Activated CD8-positive, alpha-beta memory T cell treated with anti-CD3 and anti-CD28 coated beads, Interleukin-2, amount 50 U/mL, for 48 hours (primary cell): ENCODE data around the gene FGF14.

Experiments
- DNase-seq: peaks from one replicate; pipeline ENCODE4 v3.0.0-alpha.2; 2020

FGF14 gene

DNA sequence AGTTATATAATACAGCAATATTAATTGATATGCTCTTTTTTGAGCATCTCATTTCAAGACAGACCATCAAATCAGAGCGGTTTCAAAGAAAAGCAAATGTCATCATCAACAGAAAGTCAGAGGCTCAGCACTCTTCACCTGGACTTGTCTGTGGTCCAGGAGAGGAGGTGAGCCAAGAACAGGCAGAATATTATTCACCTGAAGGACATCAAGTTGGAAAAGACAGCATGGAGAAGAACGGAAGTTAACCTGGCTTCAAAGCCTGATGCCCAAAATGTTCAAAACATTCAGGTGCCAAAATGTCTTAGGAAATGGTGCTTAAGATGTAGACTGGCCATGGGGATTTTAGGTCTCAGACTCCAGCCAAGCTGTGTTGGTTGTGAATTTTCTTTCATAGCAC is 40.7 kb downstream of the FGF14 start:
- DNase-seq, result no peak

DNA sequence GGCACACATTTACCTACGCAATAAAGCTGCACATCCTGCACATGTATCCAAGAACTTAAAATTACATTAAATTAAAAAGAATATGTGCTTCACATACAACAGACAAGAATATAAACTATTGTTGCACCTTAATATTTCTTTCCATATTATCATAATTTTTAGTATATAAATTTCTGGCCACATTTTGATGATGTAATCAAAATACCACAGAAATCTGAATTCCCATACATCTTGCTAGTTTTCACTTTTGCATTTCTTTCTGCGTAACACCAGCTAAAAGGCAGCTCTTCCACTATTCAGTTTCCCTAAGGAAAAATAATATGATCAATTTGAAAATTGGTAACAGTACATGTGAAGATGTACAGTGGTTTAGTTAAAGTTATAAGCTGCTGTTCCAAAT is 42.6 kb downstream of the FGF14 start:
- no peak for DNase-seq

DNA sequence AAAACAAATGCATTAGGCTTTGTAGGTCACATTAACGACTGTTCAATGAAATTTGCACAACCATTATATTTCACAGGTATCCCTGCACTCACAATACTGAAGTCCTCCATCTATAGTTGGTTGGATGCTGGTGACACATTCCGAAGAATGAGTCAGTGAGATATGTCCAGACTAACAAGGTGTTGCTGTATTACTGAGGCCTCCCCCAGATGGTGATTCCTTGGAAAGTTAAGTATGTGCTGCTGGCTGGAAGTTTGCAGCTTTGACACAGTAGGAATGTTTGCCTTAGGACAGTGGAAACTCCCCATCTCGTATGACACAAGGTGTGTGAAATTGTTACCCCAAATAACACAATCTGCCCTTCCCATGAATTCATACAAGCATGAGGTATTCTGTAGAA is 46.6 kb downstream of the FGF14 start:
- no peak for DNase-seq

DNA sequence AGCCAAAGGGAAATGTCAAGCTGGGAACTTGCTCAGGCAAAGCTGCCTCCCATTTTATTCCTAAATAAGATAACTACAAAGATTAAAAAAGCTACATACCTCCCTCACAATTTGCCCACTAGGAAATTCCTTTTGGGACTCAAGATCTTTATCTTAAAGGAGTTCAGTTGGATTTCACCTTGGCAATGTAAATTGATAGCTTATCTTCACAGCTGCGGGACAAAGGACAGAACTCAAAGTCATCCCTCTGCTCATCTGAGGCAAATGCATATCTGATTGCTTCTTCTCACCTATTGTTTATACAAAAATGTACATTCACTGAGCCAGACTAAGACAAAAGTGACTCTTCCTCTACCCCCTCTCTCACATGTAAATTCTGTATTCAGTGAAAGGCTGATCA is 47.8 kb downstream of the FGF14 start:
- DNase-seq, result no peak

DNA sequence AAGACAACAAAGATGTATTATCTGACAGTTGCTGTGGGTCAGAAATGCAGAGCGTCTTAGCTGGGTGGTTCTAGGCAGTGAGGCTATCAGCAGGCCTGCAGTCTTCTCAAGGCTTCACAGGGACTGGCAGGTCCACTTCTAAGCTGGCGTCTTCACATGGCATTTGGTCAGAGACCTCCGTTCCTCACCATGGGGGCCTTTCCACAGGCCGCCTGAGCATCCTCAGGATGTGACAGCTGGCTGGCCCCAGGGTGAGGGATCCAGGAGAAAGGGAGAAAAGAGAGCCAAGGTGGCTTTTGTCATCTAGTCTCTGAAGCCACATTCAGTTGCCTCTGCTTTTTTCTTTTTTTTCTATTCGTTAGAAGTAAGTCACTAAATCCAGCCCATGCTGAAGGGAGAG is 50.3 kb downstream of the FGF14 start:
- DNase-seq, result no peak

DNA sequence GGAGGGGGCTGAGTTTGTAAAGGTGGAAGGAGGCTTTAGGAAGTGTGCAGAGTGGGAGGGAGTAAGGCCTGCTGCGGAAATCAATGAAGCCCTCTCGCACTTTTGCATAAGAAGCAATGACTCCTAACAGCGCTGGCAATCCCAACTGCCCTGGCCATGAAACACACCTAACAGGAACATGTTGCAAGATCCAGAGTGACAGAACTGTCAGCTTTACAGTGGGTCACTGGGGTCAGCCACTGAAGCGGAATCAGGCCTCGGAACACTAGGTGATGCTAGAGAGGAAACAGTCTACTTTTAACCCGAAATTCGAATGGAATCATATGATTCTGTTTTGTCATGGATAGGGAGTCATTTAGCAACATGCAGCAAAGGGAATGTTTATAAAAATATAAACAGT is 54.4 kb downstream of the FGF14 start:
- no peak for DNase-seq

DNA sequence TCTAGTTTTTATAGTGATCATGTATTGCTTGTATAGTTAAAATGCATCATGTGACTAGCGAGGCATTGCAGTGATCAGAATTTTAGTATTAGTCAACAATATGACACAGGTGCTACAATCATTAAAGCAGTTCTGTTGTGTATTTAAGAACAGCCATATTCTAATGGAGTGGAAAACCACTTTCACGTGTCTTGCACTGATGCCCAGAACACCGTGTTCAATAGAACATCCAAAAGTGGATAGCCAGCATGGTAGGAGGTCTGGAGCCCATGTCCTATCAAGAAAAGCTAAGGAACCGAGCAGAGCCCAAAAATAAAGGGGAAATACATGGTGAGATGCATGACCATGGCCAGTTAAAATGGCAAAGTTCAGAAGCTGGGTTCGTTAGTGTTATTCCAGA is 55.1 kb downstream of the FGF14 start:
- no peak for DNase-seq

DNA sequence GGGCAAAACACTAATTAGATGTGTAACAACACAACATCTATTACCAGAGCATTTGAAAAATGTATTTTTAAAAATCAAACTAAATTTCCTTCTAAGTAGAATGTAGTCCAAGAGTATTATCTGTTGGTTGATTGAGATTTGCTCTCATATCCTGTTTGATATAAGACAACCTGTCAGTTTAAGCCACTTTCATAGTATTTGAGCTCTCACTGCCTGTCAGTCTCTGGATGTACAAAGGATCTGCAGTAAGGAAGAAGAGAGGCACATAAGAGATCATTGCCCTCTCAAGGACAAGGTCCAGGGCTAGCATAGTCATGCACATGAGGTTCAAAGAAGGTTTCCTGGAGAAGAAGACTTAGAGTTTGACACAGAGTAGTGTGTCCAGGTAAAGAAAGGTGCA is 57.4 kb downstream of the FGF14 start:
- DNase-seq, result no peak

DNA sequence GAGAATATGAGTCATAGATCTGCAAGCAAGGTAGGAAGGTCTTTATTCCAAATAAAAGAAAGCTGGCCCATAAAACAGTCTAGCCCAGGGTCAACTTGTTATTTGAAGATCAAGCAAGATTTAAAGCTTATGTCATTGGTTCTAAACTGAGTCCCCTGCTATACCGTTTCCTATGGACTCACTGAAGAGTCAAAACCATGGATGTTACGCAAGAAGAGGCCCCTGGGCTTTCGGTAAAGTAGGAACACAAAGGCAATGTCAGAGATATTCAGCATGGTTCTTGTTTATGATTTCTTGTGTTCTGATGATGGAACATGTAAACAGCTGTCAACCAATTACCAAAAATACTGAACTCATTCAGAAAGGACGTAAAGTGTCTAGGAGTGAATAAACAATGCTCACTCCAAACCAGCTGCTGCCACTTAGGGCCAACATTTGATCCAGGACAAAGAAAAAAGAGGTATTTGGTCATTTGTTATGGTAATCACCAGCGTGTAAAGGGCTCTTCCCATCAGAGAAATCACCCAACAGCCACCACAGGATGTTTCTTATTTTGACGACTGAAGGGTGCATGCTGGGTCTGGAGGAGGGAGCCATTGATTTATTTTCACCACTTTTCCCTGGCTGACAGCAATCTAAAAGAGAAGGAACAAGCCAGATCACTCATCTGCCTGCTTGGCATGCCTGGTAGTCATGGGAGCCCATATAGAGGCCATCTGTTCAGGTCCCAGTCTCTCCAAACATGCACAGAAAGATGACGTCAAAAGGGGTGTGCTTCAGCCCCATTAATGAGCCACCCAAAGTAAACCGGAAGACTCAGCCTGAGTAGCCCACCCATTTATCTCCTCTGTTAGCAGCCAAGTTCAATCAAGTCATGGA is 68.3 kb downstream of the FGF14 start:
- no peak for DNase-seq

DNA sequence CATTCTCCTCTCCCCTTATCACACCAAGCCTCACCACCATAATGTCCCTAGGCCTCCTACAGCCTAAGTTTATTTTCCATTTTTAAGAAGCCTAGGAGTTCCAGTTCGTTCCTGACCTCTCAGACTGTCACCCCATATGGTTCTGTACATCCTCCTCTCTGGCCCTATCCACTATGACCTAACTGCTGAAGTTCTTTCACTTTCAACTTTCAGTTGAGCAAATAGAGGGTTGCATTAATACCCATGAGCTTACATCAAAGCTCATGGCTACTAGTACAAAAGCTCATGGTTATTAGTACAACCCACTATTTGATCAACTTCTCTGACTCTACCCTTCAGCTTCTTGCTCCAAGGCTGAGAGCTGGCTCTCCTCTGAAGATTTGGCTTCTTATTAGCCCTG is 72.9 kb downstream of the FGF14 start:
- DNase-seq, result no peak

DNA sequence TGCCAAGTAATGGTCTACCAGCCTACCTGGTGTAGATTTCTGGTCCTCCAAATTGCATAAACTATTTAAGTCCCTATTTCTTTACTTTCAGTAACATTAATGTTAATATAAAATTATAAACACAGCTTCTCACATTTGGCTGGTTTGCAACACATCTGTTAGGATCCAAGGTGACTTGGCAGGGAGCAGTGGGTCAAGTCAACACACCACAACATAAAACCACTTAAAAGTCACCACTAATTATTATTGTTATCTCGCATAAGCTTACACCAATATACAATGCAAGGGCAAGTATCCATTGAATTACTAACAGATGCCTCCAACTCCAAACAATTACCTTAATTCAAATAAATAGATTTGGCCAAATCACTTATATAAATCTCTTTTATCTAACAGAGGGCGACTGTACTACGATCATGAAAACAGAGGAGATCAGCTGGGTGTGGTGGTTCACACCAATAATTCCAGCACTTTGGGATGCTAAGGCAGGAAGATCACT is 74.7 kb downstream of the FGF14 start:
- no peak for DNase-seq

DNA sequence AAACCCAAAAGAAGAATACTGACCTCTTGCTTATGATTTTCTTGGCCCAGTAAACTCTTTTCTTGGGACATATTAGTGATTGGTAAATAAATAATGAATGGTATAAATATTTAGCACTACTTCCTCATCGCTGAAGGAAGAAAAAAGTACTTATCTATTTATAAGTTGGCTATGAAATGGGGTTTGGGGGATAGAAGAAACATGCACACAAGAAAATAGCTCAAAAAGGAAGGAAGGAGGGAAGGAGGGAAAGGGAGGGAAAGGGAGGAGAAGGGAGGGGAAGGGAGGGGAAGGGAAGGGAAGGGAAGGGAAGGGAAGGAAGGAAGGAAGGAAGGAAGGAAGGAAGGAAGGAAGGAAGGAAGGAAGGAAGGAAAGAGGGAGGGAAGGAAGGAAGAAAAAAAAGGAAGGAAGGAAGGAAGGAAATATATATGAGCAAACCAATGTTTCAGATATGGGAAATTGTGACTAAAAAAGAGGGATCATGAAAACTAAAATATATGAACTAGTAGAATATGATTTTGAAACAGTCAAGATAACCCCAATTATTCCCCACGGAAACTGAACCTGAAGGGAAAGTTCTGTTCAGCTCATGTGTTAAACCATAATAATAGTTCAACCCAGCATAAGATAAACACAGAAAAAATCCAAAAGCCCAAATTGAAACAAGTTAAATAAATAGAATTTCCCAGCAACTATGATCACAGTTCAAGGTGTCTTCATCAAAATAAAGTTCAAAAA is 75.3 kb downstream of the FGF14 start:
- DNase-seq, result no peak

DNA sequence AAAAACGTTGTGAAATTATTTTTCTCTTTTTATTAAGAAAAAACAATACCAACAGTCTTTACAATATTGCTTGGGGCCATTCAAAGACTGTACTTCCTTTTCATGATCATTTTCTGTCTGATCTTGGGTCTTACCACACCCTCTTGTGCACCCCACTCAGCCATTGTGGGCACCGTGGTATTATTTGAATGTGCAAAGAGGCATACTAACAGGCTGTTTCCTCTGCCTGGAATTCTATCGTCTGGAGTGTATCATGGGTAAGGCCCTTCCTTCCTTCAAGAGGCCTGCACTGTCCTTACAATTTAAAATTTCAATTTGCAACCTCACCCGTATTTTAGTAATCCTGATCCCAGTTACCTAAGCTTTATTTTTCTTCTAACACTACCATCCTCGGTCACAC is 76.5 kb downstream of the FGF14 start:
- no peak for DNase-seq

DNA sequence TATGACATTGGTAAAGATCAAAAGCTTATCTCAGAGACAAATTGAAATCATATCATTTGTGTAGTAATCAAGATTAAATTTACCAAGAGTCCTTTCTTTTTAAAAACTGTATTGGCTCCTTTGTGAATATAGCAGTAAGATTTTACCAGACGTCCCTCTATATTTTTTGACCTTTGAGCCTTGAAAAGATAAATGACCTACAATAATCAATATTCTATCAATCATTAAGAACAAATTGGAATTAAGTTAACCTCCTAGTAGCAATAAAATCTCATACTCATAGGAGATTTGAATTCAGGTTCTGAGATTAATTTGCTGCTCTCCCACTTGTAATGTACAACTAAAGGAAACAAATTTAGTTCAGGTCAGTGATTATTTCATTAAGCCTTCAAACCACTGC is 78.3 kb downstream of the FGF14 start:
- no peak for DNase-seq

DNA sequence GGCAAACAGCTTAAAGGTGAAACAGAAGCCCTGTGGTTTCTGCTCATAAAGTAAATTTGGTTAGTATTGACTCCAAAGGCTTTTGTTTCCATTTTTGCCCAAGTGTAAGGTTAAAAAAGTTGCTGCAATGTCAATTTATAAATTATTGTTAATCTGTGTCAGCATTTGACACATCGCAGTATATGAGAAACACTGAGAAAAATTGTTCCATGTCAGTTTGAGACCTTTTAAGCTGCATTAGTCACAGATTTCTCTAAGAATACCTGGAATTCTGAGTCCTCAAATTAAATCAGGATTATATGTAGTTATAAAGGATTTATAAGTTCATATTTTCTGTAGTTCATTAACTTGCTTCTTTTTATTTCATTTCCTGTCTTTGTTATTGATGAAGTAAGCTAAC is 78.8 kb downstream of the FGF14 start:
- DNase-seq, result no peak

DNA sequence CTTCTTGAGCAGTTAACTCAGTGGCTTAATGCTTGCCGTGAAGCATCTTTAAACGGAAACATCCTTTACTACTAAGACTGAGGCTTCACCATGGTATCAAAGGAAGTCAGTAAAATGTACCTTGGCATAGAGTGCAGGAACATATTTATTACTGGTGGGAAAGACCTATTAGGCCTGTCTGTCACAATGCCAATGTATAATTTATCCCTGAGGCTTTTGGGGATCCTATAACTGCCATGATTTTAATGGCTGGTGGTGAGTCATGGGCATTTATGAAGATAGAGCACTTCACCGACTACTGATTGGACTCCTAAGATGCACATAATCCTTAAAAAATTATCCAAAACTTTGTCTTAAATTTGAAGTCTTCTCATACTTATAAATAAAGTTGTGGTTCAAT is 79.6 kb downstream of the FGF14 start:
- no peak for DNase-seq

DNA sequence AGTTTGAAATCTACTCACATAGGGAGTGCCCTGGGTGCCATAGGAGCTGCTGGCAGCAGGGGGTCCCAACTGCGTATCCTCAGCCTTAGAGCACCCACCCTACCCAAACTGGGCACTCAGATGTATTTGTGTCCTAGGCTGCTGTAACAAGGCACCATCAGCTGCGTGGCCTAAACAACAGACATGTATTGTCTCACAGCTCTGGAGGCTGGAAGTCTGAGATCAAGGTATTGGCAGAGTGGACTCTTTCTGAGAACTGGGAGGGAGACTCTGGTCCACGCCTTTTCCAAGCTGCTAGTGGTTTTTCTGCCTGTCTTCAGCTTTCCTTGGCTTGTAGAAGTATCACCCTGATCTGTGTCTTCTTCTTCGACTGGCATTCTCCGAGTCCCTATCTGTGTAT is 83.6 kb downstream of the FGF14 start:
- no peak for DNase-seq

DNA sequence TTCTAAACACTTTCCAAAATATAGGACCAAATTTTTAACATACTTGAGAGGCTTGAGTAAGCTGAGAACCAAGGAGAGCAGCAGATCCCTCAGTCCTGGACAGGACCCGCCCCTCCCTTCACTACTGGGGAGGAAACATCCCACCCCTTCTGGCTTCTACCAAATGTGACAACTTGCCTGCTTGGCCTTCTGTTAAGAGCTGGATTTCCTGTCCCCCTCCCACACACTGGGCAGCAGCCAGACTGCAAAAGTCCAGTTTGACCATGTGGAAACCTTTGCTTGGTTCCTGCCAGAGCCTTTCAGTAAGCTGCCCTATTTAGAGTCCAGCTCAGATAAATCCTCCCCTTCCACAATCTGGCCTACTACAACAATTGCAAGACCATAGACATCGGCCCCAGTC is 84.3 kb downstream of the FGF14 start:
- DNase-seq, result no peak

DNA sequence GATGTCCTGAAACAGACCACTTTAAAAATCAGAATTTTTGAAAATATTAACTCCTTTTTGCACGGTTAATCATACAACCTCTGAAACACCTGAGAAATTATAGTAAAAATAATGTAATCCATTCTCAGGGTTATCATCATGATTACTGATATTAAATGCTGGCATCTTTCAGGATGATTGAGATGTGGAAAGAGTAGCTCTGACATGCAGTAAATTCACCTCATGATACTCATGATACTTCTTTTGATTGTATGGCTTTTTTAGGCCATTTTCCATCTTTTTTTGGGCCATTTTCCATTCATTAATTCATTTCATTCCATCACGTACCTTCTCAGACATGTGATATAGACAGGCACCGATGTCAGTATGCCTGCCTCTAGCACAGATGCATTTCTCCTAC is 85.1 kb downstream of the FGF14 start:
- no peak for DNase-seq

DNA sequence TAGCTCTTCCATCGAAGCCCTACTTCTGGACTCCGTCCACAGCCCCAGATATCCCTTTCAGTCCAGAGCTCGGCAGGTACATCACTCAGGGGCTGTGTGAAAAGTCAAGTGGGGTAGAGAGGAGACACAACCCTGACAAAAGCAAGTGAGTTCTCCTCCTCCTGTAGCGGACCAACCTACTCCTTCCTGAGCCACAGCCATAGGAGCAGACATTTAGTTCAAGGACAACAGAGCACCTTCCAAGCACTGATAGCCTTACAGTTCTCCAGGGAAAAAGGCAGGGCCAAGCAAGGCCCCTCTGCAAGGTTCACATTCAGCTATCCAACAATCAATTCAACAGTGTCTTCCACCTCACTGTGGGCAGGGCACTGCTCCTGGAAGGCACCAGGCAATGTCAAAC is 89.0 kb downstream of the FGF14 start:
- DNase-seq, result no peak

DNA sequence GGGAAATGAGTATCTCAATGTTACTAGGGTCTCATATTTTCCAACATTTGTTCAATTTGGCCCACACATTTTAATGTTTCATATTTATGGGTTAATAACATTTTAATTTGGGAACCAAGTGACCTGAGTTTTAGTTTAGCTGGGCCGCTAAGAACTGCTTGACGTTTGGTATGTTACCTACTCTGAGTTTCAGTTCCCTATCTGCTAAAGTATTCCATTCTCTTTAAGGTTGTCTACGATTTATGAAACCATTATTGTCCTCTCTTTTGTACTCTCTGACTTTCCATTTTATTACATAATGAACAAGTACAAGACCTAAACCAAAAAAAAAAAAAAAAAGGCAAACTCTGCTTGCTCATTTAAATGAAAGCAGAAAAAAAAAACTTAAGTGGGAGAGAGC is 89.9 kb downstream of the FGF14 start:
- DNase-seq, result no peak

DNA sequence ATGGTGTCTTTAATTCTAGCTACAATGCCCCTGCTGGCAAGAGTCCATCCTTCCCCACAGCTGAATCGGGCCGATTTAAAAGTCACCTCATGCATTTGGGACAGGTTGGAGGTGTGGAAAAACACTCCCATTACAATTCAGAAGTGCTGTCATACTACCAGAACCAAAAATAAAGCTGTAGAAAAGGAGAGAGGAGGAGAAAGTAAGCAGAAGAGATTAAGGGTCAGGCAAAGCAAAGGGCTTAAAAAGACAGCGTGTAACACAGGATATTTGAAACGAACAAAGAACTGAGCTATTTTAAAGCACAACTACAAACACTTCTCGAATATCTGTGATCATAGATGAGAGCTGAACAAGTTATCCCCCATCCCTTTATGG is 90.4 kb downstream of the FGF14 start:
- DNase-seq, result no peak

DNA sequence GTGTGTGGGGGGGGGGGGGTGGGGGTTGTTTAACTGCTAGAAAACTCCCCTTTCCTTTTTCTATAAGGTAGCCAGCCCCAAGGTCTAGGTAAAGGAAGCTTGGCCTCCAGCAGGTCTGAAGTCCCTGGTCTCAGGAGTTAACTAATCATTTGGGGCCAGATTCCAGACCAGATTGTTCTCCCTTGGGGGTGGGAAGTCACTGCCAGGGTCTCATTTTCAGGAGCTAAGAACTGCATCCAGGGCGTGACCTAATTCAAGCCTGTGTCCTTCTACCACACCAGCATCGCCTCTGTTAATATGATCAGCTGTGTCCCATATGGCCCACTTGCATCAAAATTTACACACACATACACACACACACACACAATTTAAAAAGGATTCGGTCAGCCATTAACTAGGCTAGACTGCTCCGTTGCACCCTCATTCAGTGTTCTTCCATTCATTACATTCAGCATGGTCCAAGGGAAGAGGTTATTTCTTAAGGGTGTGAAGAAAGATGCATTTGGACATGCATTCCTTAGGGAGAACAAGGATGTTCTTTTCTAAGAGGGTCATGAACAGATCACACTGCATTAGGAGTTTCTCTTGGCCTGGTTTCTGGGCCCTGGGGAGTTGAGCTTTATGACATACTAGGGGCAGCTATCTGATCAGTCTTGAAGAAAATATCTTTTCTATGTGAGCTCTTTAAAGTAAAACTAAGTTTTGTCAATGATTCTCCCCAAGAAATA is 91.0 kb downstream of the FGF14 start:
- no peak for DNase-seq

DNA sequence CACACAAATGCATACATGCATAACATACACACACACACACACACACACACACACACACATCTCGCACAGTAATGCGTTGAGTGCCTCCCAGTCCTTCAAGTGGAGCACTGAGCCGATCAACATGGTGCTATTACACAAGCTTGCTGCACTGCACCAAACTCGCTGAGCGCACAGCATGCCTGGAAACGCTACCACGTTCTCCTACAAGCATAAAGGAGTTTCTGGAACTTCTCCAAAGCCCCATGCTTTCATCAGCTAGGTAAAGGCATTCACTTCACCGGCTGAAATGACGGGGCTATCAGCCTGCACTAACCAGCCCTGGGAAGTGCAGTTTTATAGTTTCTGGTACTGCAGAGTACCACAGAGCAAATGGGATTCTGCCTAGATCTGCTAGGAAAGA is 92.7 kb downstream of the FGF14 start:
- DNase-seq, result no peak
